HG02870 (cell line): ENCODE results near the gene ETF1.

Experiments used
- ATAC-seq: cut with Tn5 transposase; IDR thresholded peaks from one replicate; pipeline ENCODE4 v1.9.1; 2021; ENCODE audit warnings: mild to moderate bottlenecking, moderate library complexity; ENCODE audit not compliant: unreplicated experiment

ETF1 gene

DNA sequence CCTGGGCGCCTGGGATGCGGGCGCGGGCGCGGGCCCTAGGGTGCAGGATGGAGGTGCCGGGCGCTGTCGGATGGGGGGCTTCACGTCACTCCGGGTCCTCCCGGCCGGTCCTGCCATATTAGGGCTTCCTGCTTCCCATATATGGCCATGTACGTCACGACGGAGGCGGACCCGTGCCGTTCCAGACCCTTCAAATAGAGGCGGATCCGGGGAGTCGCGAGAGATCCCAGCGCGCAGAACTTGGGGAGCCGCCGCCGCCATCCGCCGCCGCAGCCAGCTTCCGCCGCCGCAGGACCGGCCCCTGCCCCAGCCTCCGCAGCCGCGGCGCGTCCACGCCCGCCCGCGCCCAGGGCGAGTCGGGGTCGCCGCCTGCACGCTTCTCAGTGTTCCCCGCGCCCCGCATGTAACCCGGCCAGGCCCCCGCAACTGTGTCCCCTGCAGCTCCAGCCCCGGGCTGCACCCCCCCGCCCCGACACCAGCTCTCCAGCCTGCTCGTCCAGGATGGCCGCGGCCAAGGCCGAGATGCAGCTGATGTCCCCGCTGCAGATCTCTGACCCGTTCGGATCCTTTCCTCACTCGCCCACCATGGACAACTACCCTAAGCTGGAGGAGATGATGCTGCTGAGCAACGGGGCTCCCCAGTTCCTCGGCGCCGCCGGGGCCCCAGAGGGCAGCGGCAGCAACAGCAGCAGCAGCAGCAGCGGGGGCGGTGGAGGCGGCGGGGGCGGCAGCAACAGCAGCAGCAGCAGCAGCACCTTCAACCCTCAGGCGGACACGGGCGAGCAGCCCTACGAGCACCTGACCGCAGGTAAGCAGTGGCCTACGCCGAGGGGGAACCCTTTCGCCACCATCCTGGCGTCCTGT, 77.5 kb downstream of the ETF1 start, which contains the start of gene EGR1:
Gene EGR1, plus strand, starts transcription at position 219 of the 864 bp plus-strand sequence. Its CDS starts 283 bp downstream, at position 502.
- ATAC-seq, result peak; percentile 53

DNA sequence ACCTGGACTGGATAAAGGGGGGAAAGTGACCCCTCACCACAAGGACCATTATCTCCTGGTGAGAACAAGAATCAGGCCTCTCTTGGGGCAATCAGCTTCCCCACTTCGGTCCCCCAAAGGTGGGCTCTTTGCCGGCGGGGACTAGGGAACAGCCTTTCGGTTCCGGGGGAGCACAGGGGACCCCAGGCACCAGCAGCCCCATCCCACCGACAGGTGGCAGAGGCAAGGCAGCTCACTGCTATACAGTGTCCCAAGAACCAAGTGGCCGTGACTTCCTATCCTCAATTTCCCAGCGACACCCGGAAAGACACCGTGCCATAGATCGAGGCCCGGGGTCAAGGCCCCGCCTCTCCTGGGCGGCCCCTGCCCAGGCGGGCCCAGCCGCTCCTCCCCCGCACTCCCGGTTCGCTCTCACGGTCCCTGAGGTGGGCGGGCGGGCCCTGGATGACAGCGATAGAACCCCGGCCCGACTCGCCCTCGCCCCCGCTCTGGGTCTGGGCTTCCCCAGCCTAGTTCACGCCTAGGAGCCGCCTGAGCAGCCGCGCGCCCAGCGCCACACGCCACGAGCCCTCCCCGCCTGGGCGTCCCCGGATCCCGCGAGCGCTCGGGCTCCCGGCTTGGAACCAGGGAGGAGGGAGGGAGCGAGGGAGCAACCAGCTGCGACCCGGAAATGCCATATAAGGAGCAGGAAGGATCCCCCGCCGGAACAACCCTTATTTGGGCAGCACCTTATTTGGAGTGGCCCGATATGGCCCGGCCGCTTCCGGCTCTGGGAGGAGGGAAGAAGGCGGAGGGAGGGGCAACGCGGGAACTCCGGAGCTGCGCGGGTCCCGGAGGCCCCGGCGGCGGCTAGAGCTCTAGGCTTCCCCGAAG, 78.4 kb downstream of the ETF1 start:
- ATAC-seq, result peak; percentile 78

DNA sequence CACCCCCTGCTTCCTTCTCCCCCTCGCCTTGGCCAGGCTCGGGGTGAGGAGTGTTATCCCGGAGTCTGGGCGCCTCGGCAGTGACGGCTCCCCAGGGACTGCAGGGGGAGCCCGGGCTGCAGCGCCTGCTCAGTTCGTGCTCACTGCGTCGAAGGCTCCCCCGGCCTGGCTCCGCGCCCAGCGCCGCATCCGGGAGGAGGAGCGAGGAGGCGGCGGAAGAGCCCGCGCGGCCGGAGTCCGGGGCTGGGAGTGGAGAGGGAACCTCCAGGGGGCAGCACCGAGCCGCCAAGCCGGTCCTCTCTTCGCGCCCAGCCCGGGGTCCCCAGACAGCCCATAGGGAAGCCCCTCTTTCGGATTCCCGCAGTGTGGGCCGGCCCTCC, 79.0 kb downstream of the ETF1 start:
- peak; percentile 40 for ATAC-seq

DNA sequence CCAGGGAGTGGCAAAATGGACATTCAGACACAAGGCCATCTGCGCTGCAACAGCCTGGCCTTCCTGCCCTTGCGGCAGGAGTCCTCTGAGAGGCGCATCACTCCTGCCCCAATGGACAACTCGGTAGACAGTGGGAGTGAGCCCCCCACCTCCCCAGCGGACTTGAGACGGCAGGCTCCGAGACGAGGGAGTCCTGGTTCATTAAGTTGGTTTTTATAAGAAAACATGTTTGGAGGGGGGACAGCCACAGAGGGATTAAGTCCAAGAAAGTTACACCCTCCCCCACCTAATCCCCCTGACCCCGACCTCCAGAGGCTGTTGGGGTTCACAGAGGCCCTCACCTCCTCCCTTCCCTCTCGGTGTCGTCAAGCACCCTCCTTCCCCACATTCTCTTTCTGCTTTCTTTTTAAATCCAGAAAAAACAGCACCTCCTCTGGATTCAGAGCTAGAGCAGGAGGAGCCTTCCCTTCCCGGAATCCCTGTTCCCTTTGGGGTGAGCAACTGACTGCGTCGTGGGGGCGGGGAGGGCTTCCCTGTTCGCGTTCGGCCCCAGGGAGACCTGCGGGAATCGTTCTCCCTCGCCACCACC, 79.5 kb downstream of the ETF1 start:
- no peak for ATAC-seq

DNA sequence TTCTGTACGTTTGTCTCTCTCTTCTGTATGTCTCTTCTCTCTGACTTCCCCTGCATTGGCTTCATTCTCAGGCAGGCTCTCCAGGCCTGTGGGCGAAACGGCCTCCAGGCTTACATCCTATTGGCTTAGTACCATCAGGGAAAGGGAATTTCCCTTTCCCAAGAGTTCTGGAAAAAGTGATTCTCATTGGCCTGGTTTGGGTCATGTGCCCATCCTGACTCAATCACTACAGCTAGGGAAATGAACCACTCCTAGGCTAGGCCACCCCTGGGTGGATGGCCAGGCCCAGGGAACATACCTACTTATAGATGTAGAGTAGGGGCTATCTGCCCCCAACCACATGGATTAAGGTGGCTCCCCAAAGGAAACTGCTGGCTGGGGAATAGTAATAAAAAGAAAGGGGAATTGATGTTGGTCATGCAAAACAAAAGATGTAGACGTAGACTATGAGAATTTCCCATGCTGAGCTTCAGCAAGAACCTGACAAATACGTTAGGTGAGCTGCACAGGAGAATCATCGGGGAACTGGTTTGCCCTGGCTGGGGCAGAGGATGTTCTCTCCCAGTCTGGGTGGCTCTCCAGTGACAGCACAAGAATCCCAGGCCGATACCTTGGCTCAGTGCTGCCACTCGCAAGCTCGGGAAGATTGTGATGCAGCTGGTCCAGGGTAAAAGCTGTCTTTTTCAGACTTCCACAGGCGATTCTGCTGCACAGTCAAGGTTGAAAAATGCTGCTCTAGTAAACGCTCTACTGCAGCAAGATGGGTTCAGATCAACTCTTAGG, 81.5 kb downstream of the ETF1 start:
- ATAC-seq, result no peak

DNA sequence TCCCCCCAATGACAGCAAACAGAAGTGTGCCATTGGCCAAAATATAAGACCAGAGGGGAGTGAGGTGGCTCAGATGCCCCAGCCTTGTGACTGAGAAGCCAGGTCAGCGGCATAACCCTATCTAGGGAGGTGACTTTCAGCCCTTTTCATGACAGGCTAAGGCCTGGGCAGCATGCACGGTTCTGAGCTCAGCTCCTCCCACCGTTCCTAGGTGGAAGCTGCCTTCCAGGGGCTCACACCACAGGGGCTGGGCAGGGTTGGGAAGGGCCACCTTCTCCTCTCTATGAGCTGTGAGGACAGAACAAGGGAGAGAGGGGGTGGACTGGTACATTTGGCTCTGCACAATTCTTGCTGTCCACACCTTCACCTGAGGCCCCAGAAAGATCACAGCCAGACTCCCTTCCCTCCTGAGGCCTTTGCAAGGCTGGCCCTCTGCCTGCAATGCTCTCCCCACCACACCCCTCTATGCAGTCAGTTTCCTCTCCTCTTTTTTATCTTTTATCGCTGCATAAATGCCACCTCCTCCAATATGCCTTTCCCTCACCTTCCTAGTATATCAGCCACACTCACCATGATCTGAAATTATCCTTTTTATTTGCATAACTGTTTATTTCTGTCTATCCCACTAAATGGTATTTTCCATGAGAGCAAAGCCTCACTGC, 82.9 kb downstream of the ETF1 start:
- ATAC-seq, result no peak

DNA sequence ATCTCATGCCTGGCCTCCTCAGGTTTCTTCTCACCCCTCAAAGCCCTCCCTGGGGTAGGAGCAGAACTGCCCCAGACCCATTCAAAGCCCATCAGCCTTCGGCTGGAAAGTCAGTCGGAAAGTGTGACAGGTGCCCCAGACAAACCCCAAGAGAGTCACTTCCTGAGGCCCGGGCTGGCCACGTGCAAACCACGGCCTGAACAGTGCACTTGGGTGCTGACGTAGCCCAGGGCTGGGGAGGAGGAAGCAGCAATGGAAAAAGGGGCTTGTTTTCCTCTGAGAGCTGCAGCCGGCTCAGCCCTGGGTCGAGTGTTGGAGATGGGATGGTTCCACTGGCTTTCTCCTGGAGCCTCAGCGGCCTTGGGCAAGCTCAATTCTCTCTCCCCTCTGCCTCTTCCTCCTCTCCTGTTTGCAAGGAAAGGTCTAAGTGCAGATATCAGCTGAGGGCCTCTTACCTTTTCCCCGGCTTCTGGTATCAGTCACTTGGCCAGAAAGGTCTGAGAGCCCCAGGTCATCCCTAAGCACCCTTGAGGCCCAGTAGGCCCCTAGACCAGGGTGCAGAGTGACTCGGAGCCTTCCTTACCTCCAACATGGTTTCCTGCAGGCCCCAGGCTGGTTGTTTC, 83.6 kb downstream of the ETF1 start:
- ATAC-seq, result peak; percentile 31

DNA sequence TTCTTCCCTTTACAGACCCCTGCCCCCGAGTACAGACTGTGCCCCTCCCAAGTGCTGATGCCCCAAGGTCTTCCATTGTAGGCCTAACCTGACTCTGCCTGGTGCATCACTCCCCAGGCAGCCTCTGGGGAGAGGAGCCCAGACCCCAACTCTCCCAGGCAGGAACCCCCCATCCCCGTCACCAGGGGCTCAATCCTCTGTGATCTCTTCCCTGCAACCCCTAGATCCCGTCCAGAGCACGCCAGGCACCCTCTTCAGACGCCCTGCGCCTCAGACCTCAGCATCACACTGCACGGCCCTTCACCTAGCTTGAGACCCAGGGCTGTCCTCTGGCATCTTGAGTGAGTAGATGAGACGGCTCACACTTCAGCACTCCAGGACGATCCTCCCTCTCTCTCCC, 84.2 kb downstream of the ETF1 start:
- ATAC-seq, result no peak

DNA sequence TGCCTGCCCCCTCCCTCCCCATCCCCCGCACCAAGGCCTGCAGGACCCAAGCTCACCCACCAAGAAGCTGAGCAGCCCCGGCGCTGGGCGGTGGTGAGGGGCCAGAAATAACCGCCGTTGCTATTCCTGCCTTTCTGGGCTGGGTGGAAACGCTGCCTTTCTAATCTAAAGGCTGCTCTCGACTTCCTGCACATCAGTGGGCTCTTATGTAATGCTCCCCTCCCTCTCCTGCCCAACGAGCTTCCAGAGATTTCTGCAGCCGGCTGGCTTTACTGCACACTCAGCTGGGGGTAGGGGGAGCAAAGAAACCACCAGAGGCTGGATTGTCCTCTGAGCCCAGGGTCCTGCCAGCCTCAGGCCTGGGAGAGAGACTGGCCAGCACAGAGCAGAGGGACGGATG, 84.7 kb downstream of the ETF1 start:
- no peak for ATAC-seq

DNA sequence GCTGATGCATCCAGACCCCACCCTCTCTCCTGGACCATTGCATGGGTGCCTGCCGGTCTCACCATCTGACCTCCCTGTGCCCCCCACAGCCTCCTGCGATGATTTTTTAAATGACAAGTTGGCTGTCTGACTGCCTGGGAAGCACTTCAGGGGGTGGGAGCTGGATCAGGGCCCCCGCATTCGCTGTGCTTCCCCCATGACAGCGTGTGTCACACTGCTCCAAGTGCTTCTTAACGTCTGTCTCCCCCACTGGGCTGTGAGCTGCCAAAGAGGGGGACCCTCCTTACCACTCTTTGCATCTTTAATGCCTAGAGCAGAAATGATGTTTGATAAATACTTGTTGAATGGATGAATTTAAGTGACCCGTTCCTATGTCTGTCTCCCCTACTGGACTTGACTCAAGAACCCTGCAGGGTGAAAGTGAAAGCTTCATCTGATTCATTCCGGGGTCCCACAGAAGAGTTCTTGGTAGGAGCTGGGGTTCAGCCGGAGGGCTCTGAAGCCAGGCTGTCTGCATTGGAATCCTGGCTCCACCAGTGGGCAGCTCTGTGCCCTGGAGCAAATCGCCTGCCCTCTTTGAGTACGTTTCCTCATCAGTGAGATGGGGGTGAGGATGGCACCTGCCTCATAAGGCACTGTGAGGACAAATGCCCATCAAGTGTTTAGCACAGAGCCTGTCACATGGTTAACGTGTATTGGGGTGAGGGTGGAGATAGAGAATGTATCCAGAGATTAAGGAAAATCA, 85.3 kb downstream of the ETF1 start:
- ATAC-seq, result no peak
